ENCODE results near the gene PRIMA1.

Gene PRIMA1

DNA sequence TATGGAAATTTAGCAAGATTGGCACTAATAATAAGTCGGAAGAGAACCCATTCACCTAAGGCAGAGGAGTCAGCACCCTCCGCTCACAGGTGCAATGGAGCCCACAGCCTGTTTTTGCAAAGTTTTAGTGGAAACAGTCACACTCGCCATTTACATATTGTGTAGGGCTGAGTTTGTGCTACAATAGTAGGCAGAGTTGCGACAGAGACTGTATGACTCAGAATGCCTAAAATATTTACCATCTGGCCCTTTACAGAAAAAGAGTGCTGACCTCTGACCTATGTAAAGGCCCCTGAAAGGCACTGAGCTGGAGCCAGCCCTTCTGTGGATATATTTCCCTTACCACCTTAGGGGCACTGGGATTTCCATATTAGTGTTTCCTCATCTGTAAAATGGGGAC is 79.0 kb downstream of the PRIMA1 start:
- Histone ChIP-seq H3K4me3 (ENCODE audit: low read length) (no peak overlapping the region), H3K9ac (ENCODE audit: low read length) (no peak overlapping the region), H3K27me3 (ENCODE audit: control insufficient read depth, insufficient read depth, low read length) (peaks cover 2% of the 10 kb centered on the region), H3K4me1 (ENCODE audit: control insufficient read depth, insufficient read depth, low read length) (no peaks in the 10 kb centered on the region), H3K36me3 (ENCODE audit: control insufficient read depth, insufficient read depth, low read length) (no peaks in the 10 kb centered on the region), H3K9me3 (ENCODE audit: control insufficient read depth, low read length) (no peaks in the 10 kb centered on the region)

DNA sequence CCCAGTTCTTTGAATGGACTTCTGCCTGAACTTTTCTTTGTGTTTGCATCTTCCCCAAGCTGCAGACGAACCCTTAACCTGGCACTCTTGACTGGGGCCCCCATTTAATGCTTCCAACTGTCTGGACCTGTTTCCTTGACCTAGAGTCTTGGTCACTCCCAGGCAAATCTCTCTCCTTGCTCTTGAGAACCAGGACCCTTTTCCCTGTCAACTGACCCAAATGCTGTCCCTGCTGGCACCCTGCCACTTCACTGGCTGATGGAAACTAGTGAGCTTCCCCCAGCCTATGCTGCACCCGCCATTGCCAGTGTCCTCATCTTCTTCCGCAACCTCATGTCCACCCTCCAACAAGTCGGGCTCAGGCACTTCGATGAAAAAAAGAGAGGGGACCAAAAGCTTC is 79.5 kb downstream of the PRIMA1 start:
- H3K36me3 ChIP-seq (ENCODE audit: control insufficient read depth, insufficient read depth, low read length) = no peaks in the 10 kb centered on the region
- no peaks in the 10 kb centered on the region for H3K4me1 ChIP-seq (ENCODE audit: control insufficient read depth, insufficient read depth, low read length)
- no peak overlapping the region for H3K4me3 ChIP-seq (ENCODE audit: low read length)
- no peaks in the 10 kb centered on the region for H3K27me3 ChIP-seq (ENCODE audit: control insufficient read depth, insufficient read depth, low read length)
- H3K9me3 ChIP-seq (ENCODE audit: control insufficient read depth, low read length) = no peaks in the 10 kb centered on the region
- H3K9ac ChIP-seq (ENCODE audit: low read length) = no peak overlapping the region

DNA sequence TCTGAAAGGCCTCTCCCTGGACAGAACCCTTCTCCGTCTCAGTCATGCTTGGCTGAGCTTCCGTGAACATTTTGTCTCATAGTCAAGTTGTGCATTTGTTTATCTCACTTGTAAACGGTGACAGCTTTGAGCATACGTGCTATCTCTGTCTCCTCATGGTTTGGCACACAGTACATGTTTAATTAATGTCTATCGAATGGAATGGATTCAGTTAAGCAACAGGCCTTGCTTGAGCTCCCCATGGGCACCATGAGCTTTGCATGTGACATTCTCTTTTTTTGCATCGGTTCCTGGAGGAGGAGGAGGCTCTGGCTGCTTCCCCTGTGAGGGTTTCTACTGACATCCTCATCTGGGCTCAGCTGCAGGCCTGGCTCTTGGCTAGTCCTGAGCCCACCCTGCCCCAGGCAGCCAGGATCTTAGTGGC is 80.0 kb downstream of the PRIMA1 start:
- Histone ChIP-seq H3K9me3 (ENCODE audit: control insufficient read depth, low read length) (no peaks in the 10 kb centered on the region), H3K27me3 (ENCODE audit: control insufficient read depth, insufficient read depth, low read length) (no peaks in the 10 kb centered on the region), H3K36me3 (ENCODE audit: control insufficient read depth, insufficient read depth, low read length) (no peaks in the 10 kb centered on the region), H3K4me3 (ENCODE audit: low read length) (no peak overlapping the region), H3K9ac (ENCODE audit: low read length) (no peak overlapping the region), H3K4me1 (ENCODE audit: control insufficient read depth, insufficient read depth, low read length) (no peaks in the 10 kb centered on the region)

DNA sequence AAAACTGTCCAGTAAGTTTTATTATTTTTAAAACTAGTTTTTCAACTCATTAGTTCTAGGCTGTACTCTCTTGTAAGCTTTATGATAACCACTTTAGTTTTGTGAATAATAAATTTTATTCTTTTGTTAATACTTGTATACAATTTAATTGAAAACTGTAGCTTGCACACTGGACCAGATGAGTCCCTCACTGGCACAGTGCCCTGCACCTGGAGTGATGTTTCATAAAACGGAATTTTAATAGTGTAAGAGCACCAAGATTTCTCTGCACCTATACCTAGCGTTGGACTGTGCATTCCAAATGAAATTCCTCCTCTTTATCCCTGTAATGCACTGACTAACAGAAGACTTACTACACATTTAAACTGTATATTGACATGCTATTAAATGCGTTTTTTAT is 80.8 kb downstream of the PRIMA1 start:
- no peaks in the 10 kb centered on the region for H3K36me3 ChIP-seq (ENCODE audit: control insufficient read depth, insufficient read depth, low read length)
- H3K4me1 ChIP-seq (ENCODE audit: control insufficient read depth, insufficient read depth, low read length) = no peaks in the 10 kb centered on the region
- H3K9me3 ChIP-seq (ENCODE audit: control insufficient read depth, low read length) = no peaks in the 10 kb centered on the region
- no peaks in the 10 kb centered on the region for H3K27me3 ChIP-seq (ENCODE audit: control insufficient read depth, insufficient read depth, low read length)
- no peak overlapping the region for H3K4me3 ChIP-seq (ENCODE audit: low read length)
- no peak overlapping the region for H3K9ac ChIP-seq (ENCODE audit: low read length)

DNA sequence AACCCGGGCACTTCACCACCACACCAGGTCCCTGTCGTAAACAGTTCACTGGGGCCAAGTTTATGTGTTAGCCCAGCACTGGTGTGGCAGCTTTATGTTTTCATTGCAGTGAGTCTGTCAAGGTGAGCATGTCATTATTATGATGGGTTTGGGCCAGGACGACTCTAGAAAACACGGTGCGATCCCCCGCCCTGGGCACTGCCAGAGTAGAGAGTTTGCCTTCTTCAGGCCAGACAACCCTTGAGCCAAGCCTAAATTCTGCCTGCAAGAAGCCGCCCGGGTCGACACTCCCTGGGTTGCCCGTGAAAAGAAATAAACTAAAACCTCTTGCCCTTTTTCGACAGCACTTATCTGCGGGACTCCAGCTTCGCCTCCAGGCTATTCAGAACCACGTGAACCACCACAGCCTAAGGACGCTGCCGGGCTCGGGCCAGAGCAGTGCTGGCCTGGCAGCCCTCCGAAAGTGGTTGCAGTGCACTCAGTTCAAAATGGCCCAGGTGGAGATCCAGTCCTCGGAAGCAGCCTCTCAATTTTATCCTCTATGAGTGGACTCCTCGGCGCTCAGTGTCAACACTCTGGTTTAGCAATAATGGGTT is 81.8 kb downstream of the PRIMA1 start:
- Histone ChIP-seq H3K4me3 (ENCODE audit: low read length) (no peak overlapping the region), H3K9me3 (ENCODE audit: control insufficient read depth, low read length) (no peaks in the 10 kb centered on the region), H3K27me3 (ENCODE audit: control insufficient read depth, insufficient read depth, low read length) (no peaks in the 10 kb centered on the region), H3K4me1 (ENCODE audit: control insufficient read depth, insufficient read depth, low read length) (no peaks in the 10 kb centered on the region), H3K36me3 (ENCODE audit: control insufficient read depth, insufficient read depth, low read length) (no peaks in the 10 kb centered on the region), H3K9ac (ENCODE audit: low read length) (no peak overlapping the region)

DNA sequence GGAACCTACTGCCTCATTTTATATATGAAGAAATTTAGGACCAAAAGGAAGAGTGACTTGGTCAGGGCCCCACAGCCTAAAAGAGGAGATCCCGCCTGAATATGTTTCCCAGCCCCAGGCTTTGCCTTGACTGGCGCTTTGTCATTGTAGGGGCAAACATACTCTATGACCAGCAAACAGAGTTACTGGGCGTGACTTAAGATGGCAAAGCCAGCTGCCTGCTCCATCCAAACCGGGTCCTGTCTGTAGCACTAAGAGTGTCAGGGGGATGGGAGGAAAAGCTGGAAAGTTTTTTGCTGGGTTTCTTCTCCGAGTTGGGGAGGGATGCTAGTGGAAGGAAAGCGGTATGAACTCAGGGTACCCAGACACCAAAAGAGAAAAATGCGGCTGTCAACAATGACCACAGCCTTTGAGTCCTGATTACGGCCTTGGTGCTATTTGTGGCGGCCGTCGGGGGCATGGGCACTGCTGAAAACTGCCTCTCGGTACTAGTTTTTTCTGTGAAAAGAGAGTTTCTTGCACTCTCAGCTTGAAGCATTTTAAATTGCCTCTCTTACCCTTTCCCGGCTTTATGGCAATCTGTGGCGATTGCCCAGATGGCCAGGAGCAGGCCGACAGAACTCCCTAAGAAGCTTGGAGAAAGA is 82.7 kb downstream of the PRIMA1 start:
- Histone ChIP-seq H3K4me3 (ENCODE audit: low read length) (no peak overlapping the region), H3K27me3 (ENCODE audit: control insufficient read depth, insufficient read depth, low read length) (no peaks in the 10 kb centered on the region)

DNA sequence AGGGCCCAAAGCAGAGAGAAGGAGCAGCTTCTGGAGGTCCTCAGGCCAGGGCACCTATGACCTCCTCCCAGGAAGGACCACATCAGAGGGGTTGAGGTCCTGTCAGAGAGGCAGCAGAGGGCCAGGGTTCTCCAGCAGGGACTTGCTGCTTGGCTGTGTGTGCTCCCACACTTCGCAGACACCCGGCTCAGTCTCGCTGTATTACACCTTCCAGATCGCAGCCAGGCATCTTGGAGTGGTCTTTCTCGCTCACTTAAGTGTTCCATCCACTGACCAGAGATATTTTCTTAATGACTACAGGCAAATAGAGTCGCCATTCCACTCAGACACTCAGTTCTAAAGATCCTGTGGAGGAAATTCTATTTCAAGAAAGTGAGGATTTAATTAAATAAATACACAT is 84.3 kb downstream of the PRIMA1 start:
- Histone ChIP-seq H3K36me3 (ENCODE audit: control insufficient read depth, insufficient read depth, low read length) (no peaks in the 10 kb centered on the region), H3K9me3 (ENCODE audit: control insufficient read depth, low read length) (no peaks in the 10 kb centered on the region), H3K9ac (ENCODE audit: low read length) (no peak overlapping the region), H3K27me3 (ENCODE audit: control insufficient read depth, insufficient read depth, low read length) (no peaks in the 10 kb centered on the region), H3K4me1 (ENCODE audit: control insufficient read depth, insufficient read depth, low read length) (no peaks in the 10 kb centered on the region), H3K4me3 (ENCODE audit: low read length) (no peak overlapping the region)

More for the DNA sequence above, 82.7 kb downstream of the PRIMA1 start:
- Histone ChIP-seq H3K36me3 (ENCODE audit: control insufficient read depth, insufficient read depth, low read length) (no peaks in the 10 kb centered on the region), H3K9me3 (ENCODE audit: control insufficient read depth, low read length) (no peaks in the 10 kb centered on the region), H3K9ac (ENCODE audit: low read length) (no peak overlapping the region), H3K4me1 (ENCODE audit: control insufficient read depth, insufficient read depth, low read length) (no peaks in the 10 kb centered on the region)

DNA sequence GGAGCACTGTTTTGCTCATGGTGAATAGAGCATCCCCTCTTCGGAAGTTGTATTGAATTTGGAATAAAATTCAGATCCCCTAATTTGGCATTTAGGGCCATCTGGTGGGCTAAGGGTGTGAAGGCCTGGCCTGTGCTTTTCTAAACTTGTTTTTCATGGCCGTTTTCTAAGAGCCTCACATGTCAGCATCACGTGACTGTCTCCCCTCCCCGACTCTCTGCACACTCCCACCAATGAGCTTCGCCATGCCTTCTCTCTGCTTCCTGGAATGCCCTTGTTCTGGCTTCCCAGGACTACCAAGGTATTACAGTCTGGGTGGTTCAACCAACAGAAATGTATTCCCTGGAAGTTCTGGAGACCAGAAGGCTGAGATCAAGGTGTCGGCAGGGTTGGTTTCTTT is 85.3 kb downstream of the PRIMA1 start:
- Histone ChIP-seq H3K9me3 (ENCODE audit: control insufficient read depth, low read length) (no peaks in the 10 kb centered on the region), H3K9ac (ENCODE audit: low read length) (no peak overlapping the region), H3K27me3 (ENCODE audit: control insufficient read depth, insufficient read depth, low read length) (no peaks in the 10 kb centered on the region), H3K36me3 (ENCODE audit: control insufficient read depth, insufficient read depth, low read length) (no peaks in the 10 kb centered on the region), H3K4me1 (ENCODE audit: control insufficient read depth, insufficient read depth, low read length) (no peaks in the 10 kb centered on the region), H3K4me3 (ENCODE audit: low read length) (no peak overlapping the region)

DNA sequence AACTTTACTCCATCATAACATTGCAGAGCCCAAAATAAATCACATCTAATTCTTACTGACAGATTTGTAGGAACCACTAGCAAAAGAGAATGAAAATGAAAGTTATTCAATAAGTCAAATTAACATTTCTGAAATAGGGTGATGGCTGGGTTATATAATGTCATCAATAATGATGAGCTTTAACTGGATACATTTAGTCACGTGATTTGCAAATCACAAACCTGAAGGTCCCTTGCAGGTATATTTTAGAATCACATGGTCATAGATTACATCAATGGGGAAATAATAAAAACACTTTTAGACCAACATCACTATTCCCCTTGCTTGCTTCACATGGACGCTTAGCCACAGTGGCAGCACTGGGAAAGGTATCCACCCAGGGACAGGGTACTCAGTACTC is 86.7 kb downstream of the PRIMA1 start:
- H3K36me3 ChIP-seq (ENCODE audit: control insufficient read depth, insufficient read depth, low read length) = no peaks in the 10 kb centered on the region

DNA sequence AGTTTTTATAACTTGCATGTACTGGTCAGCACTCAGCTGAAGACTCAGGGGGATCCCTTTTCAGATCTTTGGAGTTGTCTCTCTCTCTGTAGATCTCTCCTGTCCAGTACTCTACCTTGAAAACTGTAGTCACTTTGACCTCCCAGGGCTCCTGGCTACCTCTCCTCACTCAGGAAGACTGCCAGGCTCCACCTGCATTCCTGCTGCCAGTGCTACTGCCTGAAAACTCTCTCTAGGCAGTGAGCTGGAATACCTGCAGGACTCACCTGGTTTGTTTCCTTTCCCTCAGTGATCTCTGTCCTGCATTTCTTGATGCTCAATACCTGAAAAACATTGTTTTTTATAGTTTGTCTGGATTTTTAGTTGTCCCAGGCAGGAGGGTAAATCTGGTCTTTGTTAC is 87.4 kb downstream of the PRIMA1 start:
- Histone ChIP-seq H3K36me3 (ENCODE audit: control insufficient read depth, insufficient read depth, low read length) (no peaks in the 10 kb centered on the region), H3K4me3 (ENCODE audit: low read length) (no peak overlapping the region), H3K27me3 (ENCODE audit: control insufficient read depth, insufficient read depth, low read length) (no peaks in the 10 kb centered on the region), H3K9me3 (ENCODE audit: control insufficient read depth, low read length) (no peaks in the 10 kb centered on the region), H3K4me1 (ENCODE audit: control insufficient read depth, insufficient read depth, low read length) (no peaks in the 10 kb centered on the region), H3K9ac (ENCODE audit: low read length) (no peak overlapping the region)

More for the DNA sequence above, 86.7 kb downstream of the PRIMA1 start:
- Histone ChIP-seq H3K9me3 (ENCODE audit: control insufficient read depth, low read length) (no peaks in the 10 kb centered on the region), H3K9ac (ENCODE audit: low read length) (no peak overlapping the region), H3K4me1 (ENCODE audit: control insufficient read depth, insufficient read depth, low read length) (no peaks in the 10 kb centered on the region), H3K27me3 (ENCODE audit: control insufficient read depth, insufficient read depth, low read length) (no peaks in the 10 kb centered on the region), H3K4me3 (ENCODE audit: low read length) (no peak overlapping the region)

DNA sequence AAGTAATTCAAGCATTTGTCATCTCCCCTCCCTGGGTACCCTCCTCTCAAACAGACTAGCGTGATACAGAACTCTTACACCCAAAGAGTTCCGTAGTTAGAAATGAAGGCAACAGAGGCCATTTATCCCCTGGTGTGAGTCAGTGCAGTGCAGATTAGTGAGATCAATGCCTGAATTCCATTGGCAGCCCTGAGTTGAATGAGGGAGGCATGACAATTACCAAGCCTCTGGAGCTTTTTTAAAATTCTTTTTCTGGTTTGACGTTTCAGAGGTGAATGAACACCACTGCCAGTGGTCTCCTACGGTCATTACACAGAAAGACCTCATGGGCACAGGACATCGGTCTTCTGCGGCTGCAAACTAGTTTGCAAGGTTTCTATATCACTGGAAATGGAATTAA is 94.4 kb downstream of the PRIMA1 start:
- Histone ChIP-seq H3K9me3 (ENCODE audit: control insufficient read depth, low read length) (no peaks in the 10 kb centered on the region), H3K36me3 (ENCODE audit: control insufficient read depth, insufficient read depth, low read length) (no peaks in the 10 kb centered on the region), H3K9ac (ENCODE audit: low read length) (no peak overlapping the region), H3K4me3 (ENCODE audit: low read length) (no peak overlapping the region), H3K4me1 (ENCODE audit: control insufficient read depth, insufficient read depth, low read length) (no peaks in the 10 kb centered on the region), H3K27me3 (ENCODE audit: control insufficient read depth, insufficient read depth, low read length) (no peaks in the 10 kb centered on the region)

DNA sequence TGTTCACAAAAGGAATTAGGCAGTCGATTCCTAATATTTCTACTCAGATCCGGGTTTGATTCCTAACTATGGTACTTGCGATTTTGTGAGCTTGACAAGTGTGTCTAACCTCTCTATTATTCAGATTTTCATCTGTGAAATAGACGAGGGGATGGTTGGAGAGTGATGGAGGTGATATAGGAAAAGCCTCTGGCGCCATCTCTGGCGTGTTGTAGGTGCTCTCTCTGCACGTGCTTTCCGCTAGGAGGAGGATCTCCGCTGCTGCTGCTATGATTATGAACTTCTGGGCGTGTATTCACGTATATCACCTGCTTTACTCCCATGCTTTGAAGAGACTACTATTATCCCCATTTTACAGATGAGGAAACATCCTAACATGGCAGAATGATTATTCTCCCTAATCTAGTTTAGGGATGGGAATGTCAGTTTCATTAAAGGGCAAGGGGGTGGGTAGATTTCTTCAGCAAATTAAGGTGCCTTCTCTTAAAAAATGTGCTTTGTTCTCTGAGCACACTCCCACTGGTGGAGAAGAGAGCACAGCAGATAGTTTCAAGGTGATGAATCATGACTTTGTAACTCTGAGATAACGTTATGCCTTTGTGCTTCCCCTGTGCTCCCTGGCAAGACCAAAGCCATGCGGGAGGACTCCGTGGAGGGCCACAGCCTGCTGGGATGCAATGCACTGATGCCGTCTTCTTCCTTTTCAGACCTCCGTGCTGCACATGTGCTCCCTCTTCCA is 97.1 kb downstream of the PRIMA1 start:
- Histone ChIP-seq H3K4me3 (ENCODE audit: low read length) (no peak overlapping the region), H3K9me3 (ENCODE audit: control insufficient read depth, low read length) (no peaks in the 10 kb centered on the region), H3K9ac (ENCODE audit: low read length) (no peak overlapping the region), H3K4me1 (ENCODE audit: control insufficient read depth, insufficient read depth, low read length) (no peaks in the 10 kb centered on the region), H3K27me3 (ENCODE audit: control insufficient read depth, insufficient read depth, low read length) (no peaks in the 10 kb centered on the region), H3K36me3 (ENCODE audit: control insufficient read depth, insufficient read depth, low read length) (no peaks in the 10 kb centered on the region)

All from mucosa of stomach (tissue), 1 donor.